NK-92 treated with Interleukin-12 subunit alpha and Interleukin-12 subunit beta, amount 100 ng/mL, for 24 hours (cell line): Measurements from ENCODE around the gene CYP46A1.

ENCODE experiments used
- DNase-seq: peaks from one replicate; lab custom pipeline; 2025; lab: John Stamatoyannopoulos, UW

The CYP46A1 gene

GRCh38 chr14:99715266-99716000 lies 31.3 kb downstream of the CYP46A1 start:
- no peak for DNase-seq

- DNase-seq, result no peak
Observed at GRCh38 chr14:99716091-99716849, 32.2 kb downstream of the CYP46A1 start.

- no peak for DNase-seq
Observed at GRCh38 chr14:99716850-99717681, 33.0 kb downstream of the CYP46A1 start.

- no peak for DNase-seq
Observed at GRCh38 chr14:99717682-99718013, 33.5 kb downstream of the CYP46A1 start.

GRCh38 chr14:99718031-99718810 lies 34.1 kb downstream of the CYP46A1 start:
- no peak for DNase-seq

- DNase-seq, result no peak
Observed at GRCh38 chr14:99718811-99719192, 34.7 kb downstream of the CYP46A1 start.

- DNase-seq, result no peak
Observed at GRCh38 chr14:99720941-99721791, 37.1 kb downstream of the CYP46A1 start.

GRCh38 chr14:99721792-99722516 lies 37.9 kb downstream of the CYP46A1 start:
- no peak for DNase-seq

- DNase-seq, result no peak
Observed at GRCh38 chr14:99722741-99723140, 38.6 kb downstream of the CYP46A1 start.

GRCh38 chr14:99724196-99724891 lies 40.2 kb downstream of the CYP46A1 start:
- DNase-seq, result no peak

GRCh38 chr14:99724939-99725773 lies 41.1 kb downstream of the CYP46A1 start:
- DNase-seq, result no peak

GRCh38 chr14:99725774-99726537 lies 41.9 kb downstream of the CYP46A1 start:
- DNase-seq, result no peak

- no peak for DNase-seq
Observed at GRCh38 chr14:99726538-99727095, 42.5 kb downstream of the CYP46A1 start.

- no peak for DNase-seq
Observed at GRCh38 chr14:99727096-99727870, 43.2 kb downstream of the CYP46A1 start.

GRCh38 chr14:99728231-99728920 lies 44.3 kb downstream of the CYP46A1 start:
- no peak for DNase-seq

GRCh38 chr14:99728981-99729451 lies 44.9 kb downstream of the CYP46A1 start:
- no peak for DNase-seq
